ENCODE results near the gene MAVS.

MAVS gene

GRCh38 chr20:3798908-3799248 is 47.8 kb upstream of the MAVS start:
- peaks cover 8% of the 10 kb centered on the region for H3K79me2 ChIP-seq (ENCODE audit: low read length)
- peaks cover 31% of the 10 kb centered on the region for H3K4me1 ChIP-seq (ENCODE audit: low read length)
- no peaks in the 10 kb centered on the region for H4K20me1 ChIP-seq (ENCODE audit: insufficient read depth, low read length)
- no peak overlapping the region for H3K4me3 ChIP-seq (ENCODE audit: low read length)
- no peak overlapping the region for H2AFZ ChIP-seq (ENCODE audit: low read depth, low read length)
- TF ChIP-seq CTCF (IDR thresholded peaks at IDR 0.05; ENCODE audit: low read depth, low read length) (no peak), EZH2phosphoT487 (IDR thresholded peaks at IDR 0.05; ENCODE audit: low read depth) (no peak)
- H3K36me3 ChIP-seq (replicated peaks; ENCODE audit: low read depth, low read length) = peaks cover 38% of the 10 kb centered on the region
- no peak overlapping the region for H3K27ac ChIP-seq (ENCODE audit: low read length)
- no peaks in the 10 kb centered on the region for H3K9me3 ChIP-seq (ENCODE audit: insufficient read depth, low read length)
- H3K27me3 ChIP-seq (ENCODE audit: low read depth, low read length) = no peaks in the 10 kb centered on the region
- H3K4me2 ChIP-seq (ENCODE audit: low read length) = no peak overlapping the region
- H3K9ac ChIP-seq (ENCODE audit: low read length) = no peak overlapping the region

- Histone ChIP-seq H3K27ac (ENCODE audit: low read length) (no peak overlapping the region), H3K79me2 (ENCODE audit: low read length) (peaks cover 8% of the 10 kb centered on the region), H3K9me3 (ENCODE audit: insufficient read depth, low read length) (no peaks in the 10 kb centered on the region), H3K4me1 (ENCODE audit: low read length) (peaks cover 27% of the 10 kb centered on the region), H3K36me3 (replicated peaks; ENCODE audit: low read depth, low read length) (peaks cover 46% of the 10 kb centered on the region), H2AFZ (ENCODE audit: low read depth, low read length) (no peak overlapping the region), H3K4me3 (ENCODE audit: low read length) (no peak overlapping the region), H3K9ac (ENCODE audit: low read length) (no peak overlapping the region), H4K20me1 (ENCODE audit: insufficient read depth, low read length) (no peaks in the 10 kb centered on the region), H3K27me3 (ENCODE audit: low read depth, low read length) (no peaks in the 10 kb centered on the region), H3K4me2 (ENCODE audit: low read length) (no peak overlapping the region)
- TF ChIP-seq EZH2phosphoT487 (IDR thresholded peaks at IDR 0.05; ENCODE audit: low read depth) = no peak
- no peak for TF ChIP-seq CTCF (IDR thresholded peaks at IDR 0.05; ENCODE audit: low read depth, low read length)
These were observed 46.3 kb upstream of the MAVS start for GRCh38 chr20:3800256-3800877.

- Histone ChIP-seq H3K4me2 (ENCODE audit: low read length) (no peak overlapping the region), H3K36me3 (replicated peaks; ENCODE audit: low read depth, low read length) (peaks cover 51% of the 10 kb centered on the region)
These were observed 45.8 kb upstream of the MAVS start for GRCh38 chr20:3800878-3801260.

GRCh38 chr20:3801299-3801698 is 45.3 kb upstream of the MAVS start:
- TF ChIP-seq CTCF (IDR thresholded peaks at IDR 0.05; ENCODE audit: low read depth, low read length) = no peak
- no peak for TF ChIP-seq EZH2phosphoT487 (IDR thresholded peaks at IDR 0.05; ENCODE audit: low read depth)
- Histone ChIP-seq H3K9ac (ENCODE audit: low read length) (no peak overlapping the region), H3K4me1 (ENCODE audit: low read length) (peaks cover 27% of the 10 kb centered on the region)

More at GRCh38 chr20:3800878-3801260, 45.8 kb upstream of the MAVS start:
- Histone ChIP-seq H3K27ac (ENCODE audit: low read length) (no peak overlapping the region), H3K27me3 (ENCODE audit: low read depth, low read length) (no peaks in the 10 kb centered on the region), H2AFZ (ENCODE audit: low read depth, low read length) (no peak overlapping the region), H4K20me1 (ENCODE audit: insufficient read depth, low read length) (no peaks in the 10 kb centered on the region), H3K4me3 (ENCODE audit: low read length) (no peak overlapping the region), H3K4me1 (ENCODE audit: low read length) (peaks cover 27% of the 10 kb centered on the region), H3K9me3 (ENCODE audit: insufficient read depth, low read length) (no peaks in the 10 kb centered on the region), H3K79me2 (ENCODE audit: low read length) (peaks cover 8% of the 10 kb centered on the region), H3K9ac (ENCODE audit: low read length) (no peak overlapping the region)
- TF ChIP-seq CTCF (IDR thresholded peaks at IDR 0.05; ENCODE audit: low read depth, low read length) (no peak), EZH2phosphoT487 (IDR thresholded peaks at IDR 0.05; ENCODE audit: low read depth) (no peak)

More at GRCh38 chr20:3801299-3801698, 45.3 kb upstream of the MAVS start:
- Histone ChIP-seq H3K27ac (ENCODE audit: low read length) (no peak overlapping the region), H3K27me3 (ENCODE audit: low read depth, low read length) (no peaks in the 10 kb centered on the region), H3K4me3 (ENCODE audit: low read length) (no peak overlapping the region), H3K4me2 (ENCODE audit: low read length) (no peak overlapping the region), H3K79me2 (ENCODE audit: low read length) (peaks cover 8% of the 10 kb centered on the region), H3K36me3 (replicated peaks; ENCODE audit: low read depth, low read length) (peaks cover 54% of the 10 kb centered on the region), H4K20me1 (ENCODE audit: insufficient read depth, low read length) (no peaks in the 10 kb centered on the region), H3K9me3 (ENCODE audit: insufficient read depth, low read length) (no peaks in the 10 kb centered on the region), H2AFZ (ENCODE audit: low read depth, low read length) (no peak overlapping the region)

Measured in OCI-LY3 (cell line).